MCF 10A (cell line): Measurements from ENCODE around the gene PRRC2A. TPM values are rescaled to one million over a fixed set of nuclear protein-coding genes. Genes with fewer than 3 reads are reported as not detected.

ENCODE experiments used
- BruUV-seq: library from RNA; stranded (reverse); fragments of 400-500 nt; replicated peaks from 2 replicates; lab custom pipeline; 2021; lab: Mats Ljungman, UMichigan
- CTCF ChIA-PET: fragments of 300-600 bp; sonication (Branson Sonifier 250); formaldehyde crosslinking; extraction: SDS; loops from one replicate; lab custom pipeline; 2021; ENCODE audit warnings: antibody characterized with exemption, inconsistent platforms; lab: Yijun Ruan, JAX
- POLR2A ChIA-PET: fragments of 300-600, 350-650 bp; sonication (Branson Sonifier 250); formaldehyde crosslinking; extraction: SDS; loops from one replicate; lab custom pipeline; 2020; ENCODE audit warnings: antibody characterized with exemption, inconsistent platforms; lab: Yijun Ruan, JAX
- DNase-seq: peaks from one replicate; pipeline ENCODE4 v3.0.0-alpha.2; 2018; ENCODE audit not compliant: unreplicated experiment
- H3K27ac Mint-ChIP-seq: one replicate; pipeline ENCODE4 v1.8.0; 2022; ENCODE audit warnings: mild to moderate bottlenecking, low read depth, mixed read lengths; ENCODE audit not compliant: unreplicated experiment
- H3K27me3 Mint-ChIP-seq: one replicate; pipeline ENCODE4 v1.8.0; 2022; ENCODE audit warnings: mixed read lengths; ENCODE audit not compliant: insufficient read depth, unreplicated experiment
- H3K36me3 Mint-ChIP-seq: one replicate; pipeline ENCODE4 v1.8.0; 2022; ENCODE audit warnings: mild to moderate bottlenecking, moderate library complexity, mixed read lengths; ENCODE audit not compliant: insufficient read depth, unreplicated experiment
- H3K4me1 Mint-ChIP-seq: one replicate; pipeline ENCODE4 v1.8.0; 2022; ENCODE audit warnings: mixed read lengths; ENCODE audit not compliant: insufficient read depth, unreplicated experiment
- H3K4me3 Mint-ChIP-seq: one replicate; pipeline ENCODE4 v1.8.0; 2022; ENCODE audit warnings: mild to moderate bottlenecking, moderate library complexity, mixed read lengths; ENCODE audit not compliant: unreplicated experiment
- H3K9me3 Mint-ChIP-seq: one replicate; pipeline ENCODE4 v1.8.0; 2022; ENCODE audit warnings: mixed read lengths; ENCODE audit not compliant: unreplicated experiment
- intact Hi-C: fragments of 100-400 bp; cut with micrococcal nuclease; formaldehyde crosslinking; loops from 2 replicates; pipeline ENCODE4 v1.14.1; 2022
- total RNA-seq: library from RNA; stranded (reverse); gene quantifications from 2 replicates; pipeline ENCODE4 v1.2.3, GENCODE V29; 2022
- TF ChIP-seq, protein P1 (sequence below): fragments of 200-600 bp; IDR thresholded peaks from one replicate; pipeline ENCODE4 v1.8.0; 2022; ENCODE audit warnings: antibody characterized with exemption, mild to moderate bottlenecking; ENCODE audit not compliant: unreplicated experiment

Gene PRRC2A
- total RNA-seq, 1 experiment from 2014 or later: 247 TPM

GRCh38 chr6:31640612-31641011 lies 20.1 kb downstream of the PRRC2A start:
- Mint-ChIP-seq H3K9me3 (no peaks in the 10 kb centered on the region), H3K27ac (no peak overlapping the region), H3K36me3 (peaks cover 73% of the 10 kb centered on the region), H3K4me1 (no peaks in the 10 kb centered on the region), H3K4me3 (no peak overlapping the region), H3K27me3 (no peaks in the 10 kb centered on the region)
- intact Hi-C loops: no loop called here
- TF ChIP-seq, protein P1, sequence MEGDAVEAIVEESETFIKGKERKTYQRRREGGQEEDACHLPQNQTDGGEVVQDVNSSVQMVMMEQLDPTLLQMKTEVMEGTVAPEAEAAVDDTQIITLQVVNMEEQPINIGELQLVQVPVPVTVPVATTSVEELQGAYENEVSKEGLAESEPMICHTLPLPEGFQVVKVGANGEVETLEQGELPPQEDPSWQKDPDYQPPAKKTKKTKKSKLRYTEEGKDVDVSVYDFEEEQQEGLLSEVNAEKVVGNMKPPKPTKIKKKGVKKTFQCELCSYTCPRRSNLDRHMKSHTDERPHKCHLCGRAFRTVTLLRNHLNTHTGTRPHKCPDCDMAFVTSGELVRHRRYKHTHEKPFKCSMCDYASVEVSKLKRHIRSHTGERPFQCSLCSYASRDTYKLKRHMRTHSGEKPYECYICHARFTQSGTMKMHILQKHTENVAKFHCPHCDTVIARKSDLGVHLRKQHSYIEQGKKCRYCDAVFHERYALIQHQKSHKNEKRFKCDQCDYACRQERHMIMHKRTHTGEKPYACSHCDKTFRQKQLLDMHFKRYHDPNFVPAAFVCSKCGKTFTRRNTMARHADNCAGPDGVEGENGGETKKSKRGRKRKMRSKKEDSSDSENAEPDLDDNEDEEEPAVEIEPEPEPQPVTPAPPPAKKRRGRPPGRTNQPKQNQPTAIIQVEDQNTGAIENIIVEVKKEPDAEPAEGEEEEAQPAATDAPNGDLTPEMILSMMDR: no peak
- CTCF ChIA-PET: interaction anchor here (0.6 kb wide), 2 partner anchors 13 to 94 kb away, joined by 3 read pairs; partner anchors contain the start of gene ATP6V1G2
- DNase-seq: no peak
- TSS peak; percentile 69 for BruUV-seq
- POLR2A ChIA-PET: interaction anchor here (4.7 to 6.2 kb wide), 2 partner anchors 11 to 17 kb away, joined by 50 to 59 read pairs; partner anchors contain the start of genes BAG6 and PRRC2A

GRCh38 chr6:31641370-31641769 lies 20.9 kb downstream of the PRRC2A start:
- H3K4me1 Mint-ChIP-seq: no peaks in the 10 kb centered on the region
- H3K4me3 Mint-ChIP-seq: no peak overlapping the region
- ChIA-PET CTCF (no interaction called here), POLR2A (interaction anchor here (4.7 to 6.2 kb wide), 2 partner anchors 11 to 18 kb away, joined by 50 to 59 read pairs; partner anchors contain the start of genes BAG6 and PRRC2A)
- H3K27me3 Mint-ChIP-seq: no peaks in the 10 kb centered on the region
- no peak for DNase-seq
- peaks cover 72% of the 10 kb centered on the region for H3K36me3 Mint-ChIP-seq
- H3K27ac Mint-ChIP-seq: no peak overlapping the region
- no TSS peak for BruUV-seq
- H3K9me3 Mint-ChIP-seq: no peaks in the 10 kb centered on the region
- TF ChIP-seq, protein P1: no peak
- intact Hi-C loops: no loop called here

DNA sequence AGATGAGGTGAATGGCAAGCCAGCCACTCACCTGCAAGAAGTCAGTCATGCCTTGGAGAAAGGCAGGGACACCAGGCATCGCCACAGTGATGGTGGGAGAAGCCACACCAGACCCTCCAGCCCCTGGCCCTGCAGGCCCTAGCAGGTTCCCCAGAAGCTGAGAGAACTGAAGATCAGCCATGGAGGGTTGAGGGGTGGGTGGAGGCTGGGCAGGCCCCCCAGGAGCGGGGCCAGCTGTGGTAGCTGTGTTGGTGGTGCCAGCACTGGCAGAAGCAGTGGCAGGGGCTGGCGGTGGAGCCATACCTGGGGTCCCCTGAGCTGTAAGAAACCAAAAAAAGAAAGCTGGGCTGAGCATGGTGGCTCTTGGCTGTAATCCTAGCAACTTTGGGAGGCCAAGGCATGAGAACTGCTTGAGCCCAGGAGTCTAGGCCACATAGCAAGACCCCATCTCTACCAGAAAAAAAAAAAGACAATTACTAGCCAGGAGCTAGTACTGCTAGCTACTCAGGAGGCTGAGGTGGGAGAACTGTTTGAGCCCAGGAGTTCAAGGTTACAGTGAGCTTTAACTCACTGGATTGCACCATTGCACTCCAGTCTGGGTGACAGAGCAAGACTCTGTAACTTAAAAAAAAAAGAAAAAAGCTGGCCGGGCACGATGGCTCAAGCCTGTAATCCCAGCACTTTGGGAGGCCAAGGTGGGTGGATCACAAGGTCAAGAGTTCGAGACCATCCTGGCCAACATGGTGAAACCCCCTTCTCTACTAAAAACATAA lies 22.5 kb downstream of the PRRC2A start:
- intact Hi-C loops: no loop called here
- Mint-ChIP-seq H3K9me3 (no peaks in the 10 kb centered on the region), H3K27me3 (no peaks in the 10 kb centered on the region), H3K4me1 (no peaks in the 10 kb centered on the region), H3K4me3 (no peak overlapping the region), H3K27ac (no peak overlapping the region), H3K36me3 (peaks cover 74% of the 10 kb centered on the region)
- POLR2A ChIA-PET: interaction anchor here (1.0 to 1.8 kb wide), 2 partner anchors 9 to 22 kb away, joined by 3 to 11 read pairs; partner anchors contain the start of genes BAG6 and GPANK1
- TF ChIP-seq, protein P1: no peak
- no peak for DNase-seq
- CTCF ChIA-PET: interaction anchor here (0.6 kb wide), 2 partner anchors 54 to 92 kb away, joined by 3 read pairs; no protein-coding TSS in a partner anchor
- no TSS peak for BruUV-seq

DNA sequence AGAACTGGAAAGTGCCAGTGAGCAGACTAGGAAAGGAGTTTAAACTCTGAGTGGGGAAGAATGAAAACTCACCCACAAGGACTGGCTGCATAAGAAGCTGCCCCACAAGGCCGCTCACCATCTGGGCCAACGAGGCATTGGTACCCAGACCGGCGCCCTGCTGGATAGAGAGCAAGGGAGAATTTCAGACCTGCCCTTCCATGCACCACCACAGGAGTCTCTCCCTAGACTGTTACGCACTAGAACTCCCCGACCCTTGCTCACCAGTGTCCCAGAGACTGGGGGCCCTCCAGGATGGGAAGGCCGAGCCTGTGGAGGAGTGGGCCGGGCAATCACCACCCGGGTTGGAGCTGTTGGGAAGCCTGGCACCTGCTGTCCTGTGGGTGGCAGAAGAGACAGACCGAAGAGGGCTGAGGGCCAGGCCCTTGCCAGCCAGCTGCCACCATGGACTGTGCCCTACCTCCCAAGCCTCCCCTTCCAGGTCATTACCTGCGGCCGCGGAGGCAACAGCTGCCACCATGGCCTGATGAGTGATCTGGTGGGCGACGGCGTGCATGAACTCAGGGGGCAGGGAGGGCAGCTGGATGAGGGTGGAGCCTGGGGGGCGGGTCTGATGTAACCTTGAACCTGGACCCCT lies 23.4 kb downstream of the PRRC2A start:
- Mint-ChIP-seq H3K4me1 (no peaks in the 10 kb centered on the region), H3K27me3 (no peaks in the 10 kb centered on the region), H3K9me3 (no peaks in the 10 kb centered on the region), H3K27ac (no peak overlapping the region), H3K36me3 (peaks cover 77% of the 10 kb centered on the region), H3K4me3 (no peak overlapping the region)
- CTCF ChIA-PET: no interaction called here
- no peak for DNase-seq
- intact Hi-C loops: no loop called here
- no TSS peak for BruUV-seq
- TF ChIP-seq, protein P1: no peak
- POLR2A ChIA-PET: interaction anchor here (1.8 kb wide), 1 partner anchor 8 kb away, joined by 11 read pairs; the partner anchor contains the start of gene BAG6
